GM12878 (cell line): ENCODE data around the gene GLE1. TPM values are rescaled to one million over a fixed set of nuclear protein-coding genes. Genes with fewer than 3 reads are reported as not detected.
A peak's percentile ranks its signal among the peaks of the same experiment; 100 is the strongest.
"Not testable (repeated sequence)": the region's sequence is repeated elsewhere in the genome, so short reads cannot be mapped to it uniquely, and the experiment has no call there.

Experiments
- ATAC-seq: fragments of 200-7000 bp; cut with Tn5 transposase; 3 replicates; pipeline ENCODE4 v1.9.1; 2020; ENCODE audit warnings: mild to moderate bottlenecking, moderate library complexity
- BruUV-seq: library from RNA; stranded (reverse); fragments of 400-500 nt; replicated peaks from 2 replicates; lab custom pipeline; 2021; lab: Mats Ljungman, UMichigan
- CTCF ChIA-PET: fragments of 300-600 bp; sonication (Branson Sonifier 250); formaldehyde crosslinking; extraction: SDS; loops from one replicate; lab custom pipeline; 2021; ENCODE audit warnings: inconsistent platforms; lab: Yijun Ruan, JAX
- POLR2A ChIA-PET: fragments of 350-600 bp; formaldehyde crosslinking; extraction: SDS; loops from one replicate; lab custom pipeline; 2021; ENCODE audit warnings: inconsistent platforms; lab: Charles Lee
- RAD21 ChIA-PET: fragments of 300-600 bp; sonication (Branson Sonifier 250); formaldehyde crosslinking; loops from one replicate; lab custom pipeline; 2023; ENCODE audit warnings: antibody characterized with exemption; ENCODE audit not compliant: unreplicated experiment; lab: Charles Lee
- SMC1A ChIA-PET: fragments of 300-600 bp; sonication (Branson Sonifier 250); formaldehyde crosslinking; loops from one replicate; lab custom pipeline; 2023; ENCODE audit not compliant: unreplicated experiment, uncharacterized antibody; lab: Charles Lee
- DNase-seq: peaks from one replicate; pipeline ENCODE4 v3.0.0-alpha.2; 2011; ENCODE audit warnings: low read depth, low spot score
- FAIRE-seq: peaks from 3 replicates; lab custom pipeline; 2011; peaks lifted over from hg19 to GRCh38; lab: Jason Lieb, UNC
- H2AFZ ChIP-seq: 2 replicates; pipeline ENCODE4 v1.6.0; 2011; ENCODE audit warnings: low read depth, low read length, control low read depth; ENCODE audit not compliant: control insufficient read depth
- H3K27ac ChIP-seq: 2 replicates; pipeline ENCODE4 v1.5.1; 2011; ENCODE audit warnings: control low read depth; ENCODE audit not compliant: control insufficient read depth, insufficient read depth
- H3K27me3 ChIP-seq, 2 experiments: replicated peaks in 1 of 2; 2 replicates each; pipeline versions ENCODE4 v1.6.0 to v1.6.1; 2011; ENCODE audit warnings: low read length in 1 of 2; ENCODE audit not compliant: control insufficient read depth in 2 of 2, insufficient read depth in 2 of 2
- H3K36me3 ChIP-seq, 2 experiments: 2 replicates each; pipeline ENCODE4 v1.5.1; 2011; ENCODE audit warnings: low read length in 1 of 2; ENCODE audit not compliant: control insufficient read depth in 2 of 2, insufficient read depth in 2 of 2
- H3K4me1 ChIP-seq: 2 replicates; pipeline ENCODE4 v1.6.1; 2011; ENCODE audit warnings: mild to moderate bottlenecking, low read length, moderate library complexity, mixed read lengths; ENCODE audit not compliant: control insufficient read depth, insufficient read depth
- H3K4me2 ChIP-seq: 2 replicates; pipeline ENCODE4 v1.6.0; 2011; ENCODE audit warnings: control low read depth; ENCODE audit not compliant: control insufficient read depth, insufficient read depth
- H3K4me3 ChIP-seq: fragments of 200-600 bp; sonication (generic); 2 replicates; pipeline ENCODE4 v1.5.1; 2016
- H3K79me2 ChIP-seq: 2 replicates; pipeline ENCODE4 v1.6.0; 2011; ENCODE audit warnings: low read length; ENCODE audit not compliant: control insufficient read depth, insufficient read depth
- H3K9ac ChIP-seq: 2 replicates; pipeline ENCODE4 v1.8.0; 2011; ENCODE audit warnings: low read length, control low read depth, mixed read lengths; ENCODE audit not compliant: control insufficient read depth, insufficient read depth
- H3K9me3 ChIP-seq: replicated peaks from 3 replicates; pipeline ENCODE4 v1.5.1; 2011; ENCODE audit warnings: mild to moderate bottlenecking, low read length; ENCODE audit not compliant: control insufficient read depth, insufficient read depth
- H4K20me1 ChIP-seq: 2 replicates; pipeline ENCODE4 v1.6.0; 2011; ENCODE audit not compliant: control insufficient read depth, insufficient read depth
- ASH2L ChIP-seq: fragments of 300-600, 200-600 bp; sonication (generic); IDR thresholded peaks from 2 replicates; pipeline ENCODE4 v1.6.1; 2017; ENCODE audit warnings: low read depth, mild to moderate bottlenecking, borderline replicate concordance
- CBFB ChIP-seq: IDR thresholded peaks from 2 replicates; pipeline ENCODE4 v1.6.1; 2016; ENCODE audit warnings: antibody characterized with exemption, low read depth
- DPF2 ChIP-seq: fragments of 450-650 bp; IDR thresholded peaks from 2 replicates; pipeline ENCODE4 v1.6.1; 2017; ENCODE audit warnings: mild to moderate bottlenecking
- FOS ChIP-seq: IDR thresholded peaks from 3 replicates; pipeline ENCODE4 v1.6.1; 2011; ENCODE audit warnings: borderline replicate concordance; ENCODE audit not compliant: insufficient read length; ENCODE audit errors: extremely low read depth
- FOXM1 ChIP-seq: IDR thresholded peaks from 2 replicates; pipeline ENCODE4 v1.6.1; 2012; ENCODE audit warnings: low read depth, mild to moderate bottlenecking, inconsistent platforms, low read length, moderate library complexity
- HDGF ChIP-seq: fragments of 450-650 bp; IDR thresholded peaks from 2 replicates; pipeline ENCODE4 v1.6.1; 2016; ENCODE audit warnings: antibody characterized with exemption
- KLF5 ChIP-seq: fragments of 450-650 bp; IDR thresholded peaks from 2 replicates; pipeline ENCODE4 v1.6.1; 2014; ENCODE audit warnings: mild to moderate bottlenecking; ENCODE audit not compliant: partially characterized antibody
- RBBP5 ChIP-seq: fragments of 200-600 bp; sonication (generic); conservative IDR thresholded peaks from 2 replicates; pipeline ENCODE4 v1.6.1; 2016
- WGBS: methylation state at CpG from one replicate; pipeline ENCODE4 v1.1.6; 2016; ENCODE audit warnings: low lambda C conversion rate; ENCODE audit not compliant: insufficient replicate concordance, insufficient coverage; ENCODE audit errors: missing lambda C conversion rate; 5-methylcytosine and 5-hydroxymethylcytosine counted together
- in situ Hi-C: fragments of 300-500 bp; cut with MboI; formaldehyde crosslinking; loops from 9 replicates; pipeline ENCODE4 v1.14.3; 2018; ENCODE audit warnings: mixed read lengths
- intact Hi-C: fragments of 100-400 bp; cut with micrococcal nuclease; formaldehyde crosslinking; loops from one replicate; pipeline ENCODE4 v1.14.2; 2022; ENCODE audit not compliant: unreplicated experiment
- polyA plus RNA-seq, 11 experiments: library from polyadenylated mRNA; depleted of rRNA in 4 of 11; unstranded in 6 of 11; stranded (reverse) in 5 of 11; fragments of >200 nt; fragmentation: Nextera tagmentation in 4 of 11; fragmentation: Illumina TruSeq in 1 of 11; extraction: Ambion mirVana in 4 of 11; extraction: Trizol in 1 of 11; gene quantifications; 1 replicate in 1 of 11; 2 replicates in 10 of 11; pipeline versions ENCODE4 v1.2.1 to v1.2.3, GENCODE V29; 2011 to 2016; ENCODE audit warnings: inconsistent platforms in 2 of 11, missing spikeins in 2 of 11, low read depth in 1 of 11
- total RNA-seq, 4 experiments: library from RNA; depleted of rRNA in 3 of 4; stranded (reverse); fragments of >200 nt in 3 of 4; fragmentation: Illumina TruSeq in 1 of 4; extraction: Trizol in 1 of 4; gene quantifications; 2 replicates each; pipeline versions ENCODE4 v1.2.1 to v1.2.3, GENCODE V29; 2013 to 2021
- TF ChIP-seq, protein P1 (sequence below): fragments of 450-650 bp; IDR thresholded peaks from 2 replicates; pipeline ENCODE4 v1.6.1; 2017; ENCODE audit warnings: low read depth, mild to moderate bottlenecking, moderate library complexity
- TF ChIP-seq, protein P2 (sequence below): IDR thresholded peaks from 2 replicates; pipeline ENCODE4 v1.6.1; 2012; ENCODE audit warnings: low read length, inconsistent platforms

Gene GLE1
- total and polyA plus RNA-seq, 10 of the 15 experiments (the other 5 are each of a cell fraction or from before 2014, with no cell fraction given): 17.4 to 52.0 (median 37.7) TPM

DNA sequence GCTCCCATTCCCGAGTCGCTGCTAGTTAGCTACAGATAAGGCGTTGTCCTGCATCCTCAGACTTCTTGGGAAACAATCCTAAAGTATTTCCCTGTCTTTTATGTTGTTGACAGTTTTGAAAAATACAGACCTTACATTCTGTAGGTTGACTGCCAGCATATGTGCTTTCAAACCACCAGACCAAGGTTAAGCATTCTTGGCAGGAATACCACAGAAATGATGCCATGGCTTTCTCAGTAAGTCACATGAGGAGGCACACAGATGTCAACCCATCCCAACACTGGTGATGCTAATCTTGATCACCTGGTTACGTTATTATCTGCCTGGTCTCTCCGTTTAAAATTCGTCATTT lies 871 bp downstream of the GLE1 start:
- peaks cover 10% of the 10 kb centered on the region; the same call in 1 of the 2 replicates for H3K4me1 ChIP-seq
- DNase-seq (no peak), ATAC-seq (no peak)
- H3K36me3 ChIP-seq: peaks cover 0 to 12% of the 10 kb centered on the region in 2 experiments; a peak in 2 of 4 replicates
- no TSS peak for BruUV-seq
- RAD21 ChIA-PET: interaction anchor here (1.1 to 2.1 kb wide), 4 partner anchors 46 to 143 kb away, joined by 4 to 11 read pairs (median 4); partner anchors contain the start of gene SPTAN1
- no peaks in the 10 kb centered on the region for H3K27me3 ChIP-seq
- TF ChIP-seq, protein P1, sequence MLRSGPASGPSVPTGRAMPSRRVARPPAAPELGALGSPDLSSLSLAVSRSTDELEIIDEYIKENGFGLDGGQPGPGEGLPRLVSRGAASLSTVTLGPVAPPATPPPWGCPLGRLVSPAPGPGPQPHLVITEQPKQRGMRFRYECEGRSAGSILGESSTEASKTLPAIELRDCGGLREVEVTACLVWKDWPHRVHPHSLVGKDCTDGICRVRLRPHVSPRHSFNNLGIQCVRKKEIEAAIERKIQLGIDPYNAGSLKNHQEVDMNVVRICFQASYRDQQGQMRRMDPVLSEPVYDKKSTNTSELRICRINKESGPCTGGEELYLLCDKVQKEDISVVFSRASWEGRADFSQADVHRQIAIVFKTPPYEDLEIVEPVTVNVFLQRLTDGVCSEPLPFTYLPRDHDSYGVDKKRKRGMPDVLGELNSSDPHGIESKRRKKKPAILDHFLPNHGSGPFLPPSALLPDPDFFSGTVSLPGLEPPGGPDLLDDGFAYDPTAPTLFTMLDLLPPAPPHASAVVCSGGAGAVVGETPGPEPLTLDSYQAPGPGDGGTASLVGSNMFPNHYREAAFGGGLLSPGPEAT: no peak
- TF ChIP-seq DPF2 (no peak), ASH2L (no peak), KLF5 (no peak), FOS (no peak), HDGF (no peak), CBFB (no peak), RBBP5 (no peak), FOXM1 (no peak)
- TF ChIP-seq, protein P2, sequence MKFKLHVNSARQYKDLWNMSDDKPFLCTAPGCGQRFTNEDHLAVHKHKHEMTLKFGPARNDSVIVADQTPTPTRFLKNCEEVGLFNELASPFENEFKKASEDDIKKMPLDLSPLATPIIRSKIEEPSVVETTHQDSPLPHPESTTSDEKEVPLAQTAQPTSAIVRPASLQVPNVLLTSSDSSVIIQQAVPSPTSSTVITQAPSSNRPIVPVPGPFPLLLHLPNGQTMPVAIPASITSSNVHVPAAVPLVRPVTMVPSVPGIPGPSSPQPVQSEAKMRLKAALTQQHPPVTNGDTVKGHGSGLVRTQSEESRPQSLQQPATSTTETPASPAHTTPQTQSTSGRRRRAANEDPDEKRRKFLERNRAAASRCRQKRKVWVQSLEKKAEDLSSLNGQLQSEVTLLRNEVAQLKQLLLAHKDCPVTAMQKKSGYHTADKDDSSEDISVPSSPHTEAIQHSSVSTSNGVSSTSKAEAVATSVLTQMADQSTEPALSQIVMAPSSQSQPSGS: no peak
- TF ChIP-seq, all 136 proteins: peak for 0
- H3K4me2 ChIP-seq: peak overlapping the region; percentile 82
- in situ Hi-C loops (no loop called here), intact Hi-C loops (loop anchor here (5.0 kb wide), 1 partner anchor 47 kb away; the partner anchor contains the start of gene SPTAN1)
- 12% methylated on average over 6 of the region's 6 CpGs for WGBS
- H3K9ac ChIP-seq: peak overlapping the region; percentile 90
- peak overlapping the region; percentile 97 for H3K4me3 ChIP-seq
- SMC1A ChIA-PET: interaction anchor here (0.8 to 2.6 kb wide), 7 partner anchors 8 to 219 kb away, joined by 3 to 20 read pairs (median 5); partner anchors contain the start of genes SPTAN1 and ZDHHC12
- H2AFZ ChIP-seq: no peak overlapping the region; the same call in 1 of the 2 replicates
- H3K79me2 ChIP-seq: peaks cover 22% of the 10 kb centered on the region
- no peak for FAIRE-seq
- H3K9me3 ChIP-seq: no peaks in the 10 kb centered on the region
- POLR2A ChIA-PET: interaction anchor here (0.6 to 2.6 kb wide), 9 partner anchors 9 to 179 kb away, joined by 3 to 19 read pairs (median 4); partner anchors contain the start of gene SPTAN1
- CTCF ChIA-PET: interaction anchor here (0.7 to 1.2 kb wide), 5 partner anchors 50 to 408 kb away, joined by 3 read pairs; no protein-coding TSS in a partner anchor
- H3K27ac ChIP-seq: peak overlapping the region; percentile 74; the same call in 1 of the 2 replicates
- no peaks in the 10 kb centered on the region for H4K20me1 ChIP-seq

DNA sequence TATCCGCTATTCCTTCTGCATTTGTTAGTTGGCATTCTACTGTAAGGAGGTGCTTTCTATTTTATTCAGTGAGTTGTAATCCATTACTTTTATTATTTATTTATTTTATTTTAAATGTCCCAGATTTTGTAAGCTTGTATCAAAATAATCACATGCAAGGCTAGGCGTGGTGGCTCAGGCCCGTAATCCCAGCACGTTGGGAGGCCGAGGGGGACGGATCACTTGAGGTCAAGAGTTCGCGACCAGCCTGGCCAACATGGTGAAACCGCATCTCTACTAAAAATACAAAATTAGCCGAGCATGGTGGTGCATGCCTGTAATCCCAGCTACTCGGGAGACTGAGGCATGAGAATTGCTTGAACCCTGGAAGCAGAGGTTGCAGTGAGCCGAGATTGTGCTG lies 1.4 kb downstream of the GLE1 start:
- peaks cover 22% of the 10 kb centered on the region for H3K79me2 ChIP-seq
- ChIA-PET CTCF (interaction anchor here (1.0 to 1.2 kb wide), 2 partner anchors 143 to 408 kb away, joined by 3 read pairs; no protein-coding TSS in a partner anchor), SMC1A (interaction anchor here (1.0 to 2.6 kb wide), 3 partner anchors 12 to 218 kb away, joined by 3 to 20 read pairs (median 3); partner anchors contain the start of genes SPTAN1 and ZDHHC12), POLR2A (interaction anchor here (1.3 to 2.6 kb wide), 4 partner anchors 45 to 86 kb away, joined by 4 to 19 read pairs (median 8); partner anchors contain the start of gene SPTAN1), RAD21 (interaction anchor here (1.3 to 2.1 kb wide), 2 partner anchors 45 to 47 kb away, joined by 4 to 11 read pairs; partner anchors contain the start of gene SPTAN1)
- H3K36me3 ChIP-seq: peaks cover 0 to 12% of the 10 kb centered on the region in 2 experiments; a peak in 2 of 4 replicates
- H4K20me1 ChIP-seq, BruUV-seq, FAIRE-seq, H3K4me1 ChIP-seq, H3K27me3 ChIP-seq, H3K27ac ChIP-seq, DNase-seq, H3K9me3 ChIP-seq, ATAC-seq, in situ Hi-C loops, H3K9ac ChIP-seq, H2AFZ ChIP-seq: not testable (repeated sequence)
- H3K4me2 ChIP-seq: peak overlapping the region; percentile 82
- peak overlapping the region; percentile 97 for H3K4me3 ChIP-seq
- intact Hi-C loops: loop anchor here (5.0 kb wide), 1 partner anchor 46 kb away; the partner anchor contains the start of gene SPTAN1
- WGBS: 98% methylated on average over 12 of the region's 12 CpGs
